K562 (cell line): Measurements from ENCODE around the gene CCDC137. TPM values are rescaled to one million over a fixed set of nuclear protein-coding genes. Genes with fewer than 3 reads are reported as not detected.

Experiments used
- ATF7 ChIP-seq: fragments of 450-650 bp; IDR thresholded peaks from 2 replicates; pipeline ENCODE4 v1.7.1; 2014; ENCODE audit warnings: mild to moderate bottlenecking, moderate library complexity
- BACH1 ChIP-seq: fragments of 200-800 bp; sonication (Bioruptor generic); IDR thresholded peaks from 2 replicates; pipeline ENCODE4 v1.6.1; 2016; ENCODE audit warnings: missing genetic modification characterization, missing compliant biosample characterization
- CC2D1A ChIP-seq: fragments of 450-650 bp; IDR thresholded peaks from 2 replicates; pipeline ENCODE4 v1.6.1; 2017; ENCODE audit warnings: mild to moderate bottlenecking
- DPF2 ChIP-seq: fragments of 450-650 bp; IDR thresholded peaks from 2 replicates; pipeline ENCODE4 v1.6.1; 2016
- HDAC2 ChIP-seq: fragments of 450-650 bp; IDR thresholded peaks from 2 replicates; pipeline ENCODE4 v1.6.1; 2016; ENCODE audit warnings: mild to moderate bottlenecking
- JUNB ChIP-seq: fragments of 450-650 bp; formaldehyde crosslinking; conservative IDR thresholded peaks from 2 replicates; pipeline ENCODE4 v1.4.0; 2020; ENCODE audit warnings: mild to moderate bottlenecking
- JUND ChIP-seq, 2 experiments: IDR thresholded peaks; 2 replicates in 1 of 2; 3 replicates in 1 of 2; pipeline ENCODE4 v1.6.1; 2011; ENCODE audit warnings: borderline replicate concordance in 2 of 2, low read depth in 2 of 2, low read length in 2 of 2, improper control_type of control experiment in 1 of 2, missing biosample characterization in 1 of 2, missing genetic modification characterization in 1 of 2, missing genetic modification reagents in 1 of 2
- MCM5 ChIP-seq: fragments of 450-650 bp; IDR thresholded peaks from 2 replicates; pipeline ENCODE4 v1.6.1; 2016; ENCODE audit warnings: low read depth
- MYNN ChIP-seq, 2 experiments: sonication (generic); formaldehyde crosslinking in 1 of 2; IDR thresholded peaks; 2 replicates each; pipeline versions ENCODE4 v1.5.0 to v1.6.1; 2016 to 2020; ENCODE audit warnings: antibody characterized with exemption in 1 of 2, missing genetic modification reagents in 1 of 2
- NFE2L1 ChIP-seq: fragments of 450-650 bp; IDR thresholded peaks from 2 replicates; pipeline ENCODE4 v1.6.1; 2016; ENCODE audit warnings: missing genetic modification characterization, low read depth, mild to moderate bottlenecking, missing compliant biosample characterization, moderate library complexity, borderline replicate concordance
- NUFIP1 ChIP-seq: fragments of 450-650 bp; IDR thresholded peaks from 2 replicates; pipeline ENCODE4 v1.6.1; 2018; ENCODE audit not compliant: partially characterized antibody
- POLR2A ChIP-seq: fragments of 450-650 bp; conservative IDR thresholded peaks from 2 replicates; pipeline ENCODE4 v1.6.1; 2016
- POLR2AphosphoS2 ChIP-seq: IDR thresholded peaks from 2 replicates; pipeline ENCODE4 v1.6.1; 2012; ENCODE audit warnings: low read length, improper control_type of control experiment
- RBFOX2 ChIP-seq: fragments of 200-400 bp; formaldehyde crosslinking; IDR thresholded peaks from 2 replicates; pipeline ENCODE4 v1.6.1; 2017; ENCODE audit warnings: low read depth, mild to moderate bottlenecking, low read length, moderate library complexity
- ZFP30 ChIP-seq: fragments of 250-450 bp; sonication (Bioruptor Pico); IDR thresholded peaks from 2 replicates; pipeline ENCODE4 v1.8.0; 2022; ENCODE audit warnings: moderate library complexity, mild to moderate bottlenecking, inconsistent platforms, borderline replicate concordance
- ZNF384 ChIP-seq: IDR thresholded peaks from 2 replicates; pipeline ENCODE4 v1.6.1; 2012; ENCODE audit warnings: low read depth, low read length, improper control_type of control experiment
- polyA plus RNA-seq, 8 experiments: library from polyadenylated mRNA; depleted of rRNA in 4 of 8; stranded (reverse) in 5 of 8; unstranded in 3 of 8; fragments of >200 nt; fragmentation: Nextera tagmentation in 2 of 8; fragmentation: Illumina TruSeq in 1 of 8; extraction: Ambion mirVana in 2 of 8; extraction: Trizol in 1 of 8; gene quantifications; 2 replicates each; pipeline versions ENCODE4 v1.2.1 to v1.2.3, GENCODE V29; 2011 to 2014; ENCODE audit warnings: inconsistent platforms in 1 of 8, missing spikeins in 1 of 8
- total RNA-seq, 7 experiments: library from RNA; depleted of rRNA in 6 of 7; stranded (reverse); fragments of >200 nt in 6 of 7; fragmentation: Illumina TruSeq in 2 of 7; extraction: Trizol in 2 of 7; gene quantifications; 2 replicates each; pipeline versions ENCODE4 v1.2.1 to v1.2.3, GENCODE V29; 2011 to 2021; ENCODE audit warnings: low replicate concordance in 1 of 7
- TF ChIP-seq, protein P1 (sequence below): fragments of 450-650 bp; IDR thresholded peaks from 2 replicates; pipeline ENCODE4 v1.6.1; 2016; ENCODE audit warnings: antibody characterized with exemption
- TF ChIP-seq, protein P2 (sequence below): sonication (generic); formaldehyde crosslinking; IDR thresholded peaks from 2 replicates; pipeline ENCODE4 v1.8.0; 2022; ENCODE audit warnings: mild to moderate bottlenecking, missing genetic modification reagents
- TF ChIP-seq, protein P3 (sequence below), 2 experiments: IDR thresholded peaks in 1 of 2; conservative IDR thresholded peaks in 1 of 2; 2 replicates each; pipeline ENCODE4 v1.6.1; 2016; ENCODE audit warnings: low read depth in 2 of 2, mild to moderate bottlenecking in 1 of 2, missing compliant biosample characterization in 1 of 2, missing genetic modification characterization in 1 of 2, moderate library complexity in 1 of 2
- TF ChIP-seq, protein P4 (sequence below): fragments of 250-450 bp; sonication (Bioruptor Pico); IDR thresholded peaks from 2 replicates; pipeline ENCODE4 v1.9.0; 2021; ENCODE audit warnings: mild to moderate bottlenecking, inconsistent platforms

The CCDC137 gene
- total and polyA plus RNA-seq, 9 of the 15 experiments (the other 6 are each of a cell fraction or from before 2014, with no cell fraction given): 2.3 to 68.1 (median 38.3) TPM

DNA sequence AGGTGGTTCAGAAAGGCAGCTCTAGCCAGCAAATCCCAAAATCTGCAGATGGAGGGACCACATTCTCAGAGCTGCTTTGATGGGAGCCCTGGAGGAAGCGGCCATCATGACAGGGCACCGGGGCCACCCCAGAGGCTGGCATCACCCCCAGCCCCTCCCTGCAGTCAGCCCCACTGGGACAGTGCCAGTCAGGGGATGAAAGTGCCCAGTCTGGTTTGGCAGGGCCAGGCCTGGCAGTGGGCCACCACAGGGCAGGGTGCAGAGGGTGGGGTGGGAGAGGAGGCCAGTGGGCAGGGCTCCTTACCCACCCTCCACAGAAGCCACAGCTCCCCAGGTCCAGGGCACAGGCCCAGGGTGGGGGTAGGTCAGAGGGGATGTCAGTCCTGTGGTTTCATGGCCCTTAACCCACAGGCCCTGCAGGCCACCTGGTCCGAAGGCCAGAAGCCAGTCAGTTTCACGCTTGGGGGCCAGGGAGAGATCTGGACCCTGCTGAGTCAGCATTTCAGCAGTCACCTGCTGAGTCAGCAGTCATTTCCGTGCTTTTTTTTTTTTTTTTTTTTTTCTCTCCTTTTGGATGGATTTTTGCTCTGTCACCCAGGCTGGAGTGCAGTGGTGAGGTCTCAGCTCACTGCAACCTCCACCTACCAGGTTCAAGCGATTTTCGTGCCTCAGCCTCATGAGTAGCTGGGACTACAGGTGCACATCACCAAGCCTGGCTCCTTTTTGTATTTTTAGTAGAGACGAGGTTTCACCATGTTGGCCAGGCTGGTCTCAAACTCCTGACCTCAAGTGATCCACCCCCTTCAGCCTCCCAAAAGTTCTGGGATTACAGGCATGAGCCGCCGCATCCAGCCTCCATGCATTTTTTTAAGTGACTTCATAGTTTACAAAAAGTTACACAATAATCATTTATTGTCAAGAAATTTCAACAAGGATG lies 55.9 kb downstream of the CCDC137 start (continued):
- TF ChIP-seq, protein P1, sequence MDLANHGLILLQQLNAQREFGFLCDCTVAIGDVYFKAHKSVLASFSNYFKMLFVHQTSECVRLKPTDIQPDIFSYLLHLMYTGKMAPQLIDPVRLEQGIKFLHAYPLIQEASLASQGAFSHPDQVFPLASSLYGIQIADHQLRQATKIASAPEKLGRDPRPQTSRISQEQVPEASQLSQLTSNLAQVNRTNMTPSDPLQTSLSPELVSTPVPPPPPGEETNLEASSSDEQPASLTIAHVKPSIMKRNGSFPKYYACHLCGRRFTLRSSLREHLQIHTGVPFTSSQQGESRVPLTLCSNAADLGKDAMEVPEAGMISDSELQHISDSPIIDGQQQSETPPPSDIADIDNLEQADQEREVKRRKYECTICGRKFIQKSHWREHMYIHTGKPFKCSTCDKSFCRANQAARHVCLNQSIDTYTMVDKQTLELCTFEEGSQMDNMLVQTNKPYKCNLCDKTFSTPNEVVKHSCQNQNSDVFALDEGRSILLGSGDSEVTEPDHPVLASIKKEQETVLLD: no peak
- TF ChIP-seq POLR2A: peak; percentile 66
- TF ChIP-seq NUFIP1: peak; percentile 41
- no peak for TF ChIP-seq ZFP30 (CRISPR knock-in tag)
- TF ChIP-seq MCM5: no peak
- TF ChIP-seq JUND (IDR thresholded peaks at IDR 0.05; ENCODE audit: borderline replicate concordance, low read depth, low read length): peak; percentile 74
- TF ChIP-seq JUND (tag; IDR thresholded peaks at IDR 0.05; ENCODE audit: borderline replicate concordance, low read depth, low read length): peak; percentile 51; the same call in 1 of the 3 replicates
- peak; percentile 68; the same call in 1 of the 2 replicates for TF ChIP-seq MYNN (IDR thresholded peaks at IDR 0.05)
- no peak for TF ChIP-seq MYNN (CRISPR knock-in tag; IDR thresholded peaks at IDR 0.05)
- TF ChIP-seq, protein P2, sequence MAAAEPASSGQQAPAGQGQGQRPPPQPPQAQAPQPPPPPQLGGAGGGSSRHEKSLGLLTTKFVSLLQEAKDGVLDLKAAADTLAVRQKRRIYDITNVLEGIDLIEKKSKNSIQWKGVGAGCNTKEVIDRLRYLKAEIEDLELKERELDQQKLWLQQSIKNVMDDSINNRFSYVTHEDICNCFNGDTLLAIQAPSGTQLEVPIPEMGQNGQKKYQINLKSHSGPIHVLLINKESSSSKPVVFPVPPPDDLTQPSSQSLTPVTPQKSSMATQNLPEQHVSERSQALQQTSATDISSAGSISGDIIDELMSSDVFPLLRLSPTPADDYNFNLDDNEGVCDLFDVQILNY: no peak
- peak; percentile 98 for TF ChIP-seq ZNF384
- TF ChIP-seq ATF7: peak; percentile 37; the same call in 1 of the 2 replicates
- TF ChIP-seq POLR2AphosphoS2: peak; percentile 72; the same call in 1 of the 2 replicates
- peak; percentile 55 for TF ChIP-seq NFE2L1
- peak; percentile 46; the same call in 1 of the 2 replicates for TF ChIP-seq CC2D1A
- TF ChIP-seq DPF2: peak; percentile 83
- TF ChIP-seq, protein P3, sequence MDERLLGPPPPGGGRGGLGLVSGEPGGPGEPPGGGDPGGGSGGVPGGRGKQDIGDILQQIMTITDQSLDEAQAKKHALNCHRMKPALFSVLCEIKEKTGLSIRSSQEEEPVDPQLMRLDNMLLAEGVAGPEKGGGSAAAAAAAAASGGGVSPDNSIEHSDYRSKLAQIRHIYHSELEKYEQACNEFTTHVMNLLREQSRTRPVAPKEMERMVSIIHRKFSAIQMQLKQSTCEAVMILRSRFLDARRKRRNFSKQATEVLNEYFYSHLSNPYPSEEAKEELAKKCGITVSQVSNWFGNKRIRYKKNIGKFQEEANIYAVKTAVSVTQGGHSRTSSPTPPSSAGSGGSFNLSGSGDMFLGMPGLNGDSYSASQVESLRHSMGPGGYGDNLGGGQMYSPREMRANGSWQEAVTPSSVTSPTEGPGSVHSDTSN (CRISPR knock-in tag; IDR thresholded peaks at IDR 0.05; ENCODE audit: low read depth): no peak
- TF ChIP-seq, protein P3 (tag; conservative IDR thresholded peaks at IDR 0.05; ENCODE audit: low read depth): 0 out of 2 replicates have a peak, but pooled peaks have one; percentile 7
- TF ChIP-seq, protein P4, sequence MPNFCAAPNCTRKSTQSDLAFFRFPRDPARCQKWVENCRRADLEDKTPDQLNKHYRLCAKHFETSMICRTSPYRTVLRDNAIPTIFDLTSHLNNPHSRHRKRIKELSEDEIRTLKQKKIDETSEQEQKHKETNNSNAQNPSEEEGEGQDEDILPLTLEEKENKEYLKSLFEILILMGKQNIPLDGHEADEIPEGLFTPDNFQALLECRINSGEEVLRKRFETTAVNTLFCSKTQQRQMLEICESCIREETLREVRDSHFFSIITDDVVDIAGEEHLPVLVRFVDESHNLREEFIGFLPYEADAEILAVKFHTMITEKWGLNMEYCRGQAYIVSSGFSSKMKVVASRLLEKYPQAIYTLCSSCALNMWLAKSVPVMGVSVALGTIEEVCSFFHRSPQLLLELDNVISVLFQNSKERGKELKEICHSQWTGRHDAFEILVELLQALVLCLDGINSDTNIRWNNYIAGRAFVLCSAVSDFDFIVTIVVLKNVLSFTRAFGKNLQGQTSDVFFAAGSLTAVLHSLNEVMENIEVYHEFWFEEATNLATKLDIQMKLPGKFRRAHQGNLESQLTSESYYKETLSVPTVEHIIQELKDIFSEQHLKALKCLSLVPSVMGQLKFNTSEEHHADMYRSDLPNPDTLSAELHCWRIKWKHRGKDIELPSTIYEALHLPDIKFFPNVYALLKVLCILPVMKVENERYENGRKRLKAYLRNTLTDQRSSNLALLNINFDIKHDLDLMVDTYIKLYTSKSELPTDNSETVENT: 0 out of 2 replicates have a peak, but pooled peaks have one; percentile 38
- no peak for TF ChIP-seq JUNB (CRISPR knock-in tag)
- TF ChIP-seq RBFOX2: peak; percentile 45
- 0 out of 2 replicates have a peak, but pooled peaks have one; percentile 57 for TF ChIP-seq HDAC2
- peak; percentile 99 for TF ChIP-seq BACH1 (tag)
